A549 treated with GW870086 at 1 μM for 4 hours (cell line): ENCODE results near the gene TRIM49C. TPM values are rescaled to one million over a fixed set of nuclear protein-coding genes. Genes with fewer than 3 reads are reported as not detected.

Source experiments
- total RNA-seq: library from RNA; stranded (reverse); fragments of 200-300 nt; extraction: Qiagen RNA extraction; gene quantifications from 5 replicates; pipeline ENCODE4 v1.2.3, GENCODE V29; 2022; ENCODE audit warnings: low read depth

Gene TRIM49C
- total RNA-seq, result not detected in 5 replicates

GRCh38 chr11:90030806-90031205, at the start of gene TRIM49C:
TSS of gene TRIM49C (plus strand) at chr11:90031106. CDS start at chr11:90035212, 4,106 bp downstream.

GRCh38 chr11:90085650-90086049, 54.7 kb downstream of the TRIM49C start, which contains the start of gene UBTFL1:
TSS of gene UBTFL1 (plus strand) at chr11:90085950. CDS start at chr11:90085950, 0 bp downstream.

Other genes starting within 250 kb of the TRIM49C start
- 0.07 TPM in 1 of 5 replicates, not detected in the others for gene TRIM49, start 222.5 kb upstream of the TRIM49C start, total RNA-seq
- gene TRIM64B, start 152.6 kb upstream of the TRIM49C start, total RNA-seq, result not detected in 5 replicates
- gene TRIM49D1, start 108.9 kb upstream of the TRIM49C start, total RNA-seq, result 0.07 to 0.39 TPM (median 0.22 TPM) in 5 replicates
- gene TRIM49D2, start 107.0 kb upstream of the TRIM49C start, total RNA-seq, result 0.19 to 0.23 TPM in 2 of 5 replicates, not detected in the others
- gene TRIM64, start 65.1 kb upstream of the TRIM49C start, total RNA-seq, result not detected in 5 replicates
- not detected in 5 replicates for gene UBTFL1, start 54.8 kb downstream of the TRIM49C start, total RNA-seq
- gene NAALAD2, start 103.6 kb downstream of the TRIM49C start, total RNA-seq, result not detected in 5 replicates
- 60.9 to 99.0 TPM (median 79.5 TPM) in 5 replicates for gene CHORDC1, start 191.9 kb downstream of the TRIM49C start, total RNA-seq